HepG2 (cell line): ENCODE data around the gene PRM3. TPM values are rescaled to one million over a fixed set of nuclear protein-coding genes. Genes with fewer than 3 reads are reported as not detected.

Experiments used
- ADNP ChIP-seq: sonication (generic); formaldehyde crosslinking; IDR thresholded peaks from 2 replicates; pipeline ENCODE4 v1.4.0; 2020; ENCODE audit warnings: missing genetic modification reagents
- CREM ChIP-seq, 2 experiments: sonication (generic) in 1 of 2; formaldehyde crosslinking in 1 of 2; IDR thresholded peaks; 2 replicates each; pipeline versions ENCODE4 v1.4.0 to v1.6.1; 2016 to 2020; ENCODE audit warnings: antibody characterized with exemption in 1 of 2, mild to moderate bottlenecking in 1 of 2, missing genetic modification reagents in 1 of 2
- DPF2 ChIP-seq: sonication (generic); formaldehyde crosslinking; IDR thresholded peaks from 2 replicates; pipeline ENCODE4 v1.4.0; 2020; ENCODE audit warnings: mild to moderate bottlenecking, low read depth, missing genetic modification reagents, borderline replicate concordance
- FOXC1 ChIP-seq: sonication (generic); formaldehyde crosslinking; IDR thresholded peaks from 2 replicates; pipeline ENCODE4 v1.8.0; 2022; ENCODE audit warnings: mild to moderate bottlenecking, missing genetic modification reagents, borderline replicate concordance
- IRX3 ChIP-seq: sonication (generic); formaldehyde crosslinking; IDR thresholded peaks from 2 replicates; pipeline ENCODE4 v1.8.1; 2023; ENCODE audit warnings: mild to moderate bottlenecking, low read depth, missing genetic modification reagents, borderline replicate concordance
- NR2F6 ChIP-seq, 2 experiments: IDR thresholded peaks; 2 replicates each; pipeline ENCODE4 v1.6.1; 2016; ENCODE audit warnings: antibody characterized with exemption in 1 of 2, mild to moderate bottlenecking in 1 of 2
- POGZ ChIP-seq: sonication (generic); formaldehyde crosslinking; IDR thresholded peaks from 2 replicates; pipeline ENCODE4 v1.4.0; 2020; ENCODE audit warnings: mild to moderate bottlenecking, missing genetic modification reagents
- SMC3 ChIP-seq: IDR thresholded peaks from 2 replicates; pipeline ENCODE4 v1.6.1; 2011; ENCODE audit warnings: low read length, improper control_type of control experiment
- SOX5 ChIP-seq: IDR thresholded peaks from 2 replicates; pipeline ENCODE4 v1.6.1; 2016; ENCODE audit warnings: borderline replicate concordance
- SYNCRIP ChIP-seq: fragments of 200-400 bp; formaldehyde crosslinking; IDR thresholded peaks from 2 replicates; pipeline ENCODE4 v1.6.1; 2018; ENCODE audit warnings: mild to moderate bottlenecking, low read depth, low read length; ENCODE audit not compliant: insufficient read depth
- ZBTB7B ChIP-seq: sonication (generic); formaldehyde crosslinking; IDR thresholded peaks from 2 replicates; pipeline ENCODE4 v1.4.0; 2020; ENCODE audit warnings: missing genetic modification reagents
- ZNF329 ChIP-seq: sonication (generic); formaldehyde crosslinking; IDR thresholded peaks from 2 replicates; pipeline ENCODE4 v1.9.0; 2021; ENCODE audit warnings: low read depth, mild to moderate bottlenecking, missing genetic modification reagents
- ZNF337 ChIP-seq: sonication (generic); formaldehyde crosslinking; IDR thresholded peaks from 2 replicates; pipeline ENCODE4 v1.5.1; 2020; ENCODE audit warnings: missing genetic modification reagents, low read depth, mild to moderate bottlenecking, borderline replicate concordance
- ZNF431 ChIP-seq: sonication (generic); formaldehyde crosslinking; IDR thresholded peaks from 2 replicates; pipeline ENCODE4 v1.9.0; 2022; ENCODE audit warnings: missing genetic modification reagents, low read depth, mild to moderate bottlenecking, borderline replicate concordance
- ZSCAN22 ChIP-seq: sonication (generic); formaldehyde crosslinking; IDR thresholded peaks from 2 replicates; pipeline ENCODE4 v1.4.0; 2020; ENCODE audit warnings: mild to moderate bottlenecking, missing genetic modification reagents
- polyA plus RNA-seq, 8 experiments: library from polyadenylated mRNA; depleted of rRNA in 3 of 8; stranded (reverse) in 7 of 8; unstranded in 1 of 8; fragments of >200 nt; fragmentation: Illumina TruSeq in 4 of 8; extraction: Trizol in 4 of 8; gene quantifications; 2 replicates each; pipeline versions ENCODE4 v1.2.1 to v1.2.3, GENCODE V29; 2011 to 2016; ENCODE audit warnings: low read depth in 4 of 8, missing spikeins in 1 of 8, mixed read lengths in 1 of 8; ENCODE audit not compliant: insufficient read depth in 1 of 8
- total RNA-seq, 5 experiments: library from RNA; depleted of rRNA; stranded (reverse); fragments of >200 nt; fragmentation: Illumina TruSeq; extraction: Trizol; gene quantifications; 2 replicates each; pipeline ENCODE4 v1.2.3, GENCODE V29; 2016; ENCODE audit warnings: low read depth in 1 of 5
- TF ChIP-seq, protein P1 (sequence below): sonication (generic); formaldehyde crosslinking; IDR thresholded peaks from 2 replicates; pipeline ENCODE4 v1.4.0; 2020; ENCODE audit warnings: missing genetic modification reagents, mild to moderate bottlenecking, borderline replicate concordance
- TF ChIP-seq, protein P2 (sequence below): sonication (generic); formaldehyde crosslinking; IDR thresholded peaks from 2 replicates; pipeline ENCODE4 v1.5.0; 2020; ENCODE audit warnings: mild to moderate bottlenecking, missing genetic modification reagents
- TF ChIP-seq, protein P3 (sequence below): sonication (generic); formaldehyde crosslinking; IDR thresholded peaks from 2 replicates; pipeline ENCODE4 v1.4.0; 2020; ENCODE audit warnings: missing genetic modification reagents, mild to moderate bottlenecking, borderline replicate concordance
- TF ChIP-seq, protein P4 (sequence below): sonication (generic); formaldehyde crosslinking; IDR thresholded peaks from 2 replicates; pipeline ENCODE4 v1.9.0; 2021; ENCODE audit warnings: missing genetic modification reagents, mild to moderate bottlenecking, borderline replicate concordance

Gene PRM3
- total and polyA plus RNA-seq, 2 of the 13 experiments (the other 11 are each of a cell fraction or from before 2014, with no cell fraction given) = not detected

DNA sequence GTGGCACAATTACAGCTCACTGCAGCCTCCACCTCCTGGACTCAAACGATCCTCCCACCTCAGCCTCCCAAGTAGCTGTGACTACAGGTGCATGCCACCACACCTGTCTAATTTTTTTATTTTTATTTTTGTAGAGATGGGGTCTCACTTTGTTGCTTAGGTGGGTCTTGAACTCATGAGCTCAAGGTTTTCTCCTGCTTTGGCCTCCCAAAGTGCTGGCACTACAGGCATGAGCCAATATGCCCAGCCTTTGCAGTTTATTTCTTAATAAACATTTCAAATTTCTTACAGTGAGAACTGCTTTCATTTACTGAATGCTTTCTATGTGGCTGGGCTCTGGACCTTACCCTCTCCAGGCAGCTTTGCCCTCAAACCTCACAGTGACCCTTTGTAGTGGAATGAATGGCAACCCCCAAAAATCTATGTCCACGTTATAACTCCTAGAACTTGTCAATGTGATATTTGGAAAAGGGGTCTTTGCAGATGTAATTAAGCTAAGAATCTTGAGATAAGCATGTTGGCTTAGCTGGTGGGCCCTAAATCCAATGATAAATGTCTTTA, 2.7 kb downstream of the PRM3 start (continued):
- TF ChIP-seq, protein P1, sequence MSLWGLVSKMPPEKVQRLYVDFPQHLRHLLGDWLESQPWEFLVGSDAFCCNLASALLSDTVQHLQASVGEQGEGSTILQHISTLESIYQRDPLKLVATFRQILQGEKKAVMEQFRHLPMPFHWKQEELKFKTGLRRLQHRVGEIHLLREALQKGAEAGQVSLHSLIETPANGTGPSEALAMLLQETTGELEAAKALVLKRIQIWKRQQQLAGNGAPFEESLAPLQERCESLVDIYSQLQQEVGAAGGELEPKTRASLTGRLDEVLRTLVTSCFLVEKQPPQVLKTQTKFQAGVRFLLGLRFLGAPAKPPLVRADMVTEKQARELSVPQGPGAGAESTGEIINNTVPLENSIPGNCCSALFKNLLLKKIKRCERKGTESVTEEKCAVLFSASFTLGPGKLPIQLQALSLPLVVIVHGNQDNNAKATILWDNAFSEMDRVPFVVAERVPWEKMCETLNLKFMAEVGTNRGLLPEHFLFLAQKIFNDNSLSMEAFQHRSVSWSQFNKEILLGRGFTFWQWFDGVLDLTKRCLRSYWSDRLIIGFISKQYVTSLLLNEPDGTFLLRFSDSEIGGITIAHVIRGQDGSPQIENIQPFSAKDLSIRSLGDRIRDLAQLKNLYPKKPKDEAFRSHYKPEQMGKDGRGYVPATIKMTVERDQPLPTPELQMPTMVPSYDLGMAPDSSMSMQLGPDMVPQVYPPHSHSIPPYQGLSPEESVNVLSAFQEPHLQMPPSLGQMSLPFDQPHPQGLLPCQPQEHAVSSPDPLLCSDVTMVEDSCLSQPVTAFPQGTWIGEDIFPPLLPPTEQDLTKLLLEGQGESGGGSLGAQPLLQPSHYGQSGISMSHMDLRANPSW = peak; percentile 56; the same call in 1 of the 2 replicates
- TF ChIP-seq ADNP (CRISPR knock-in tag) = peak; percentile 74; the same call in 1 of the 2 replicates
- TF ChIP-seq ZBTB7B (CRISPR knock-in tag) = peak; percentile 70; the same call in 1 of the 2 replicates
- 0 out of 2 replicates have a peak, but pooled peaks have one; percentile 6 for TF ChIP-seq POGZ (CRISPR knock-in tag)
- TF ChIP-seq, protein P2, sequence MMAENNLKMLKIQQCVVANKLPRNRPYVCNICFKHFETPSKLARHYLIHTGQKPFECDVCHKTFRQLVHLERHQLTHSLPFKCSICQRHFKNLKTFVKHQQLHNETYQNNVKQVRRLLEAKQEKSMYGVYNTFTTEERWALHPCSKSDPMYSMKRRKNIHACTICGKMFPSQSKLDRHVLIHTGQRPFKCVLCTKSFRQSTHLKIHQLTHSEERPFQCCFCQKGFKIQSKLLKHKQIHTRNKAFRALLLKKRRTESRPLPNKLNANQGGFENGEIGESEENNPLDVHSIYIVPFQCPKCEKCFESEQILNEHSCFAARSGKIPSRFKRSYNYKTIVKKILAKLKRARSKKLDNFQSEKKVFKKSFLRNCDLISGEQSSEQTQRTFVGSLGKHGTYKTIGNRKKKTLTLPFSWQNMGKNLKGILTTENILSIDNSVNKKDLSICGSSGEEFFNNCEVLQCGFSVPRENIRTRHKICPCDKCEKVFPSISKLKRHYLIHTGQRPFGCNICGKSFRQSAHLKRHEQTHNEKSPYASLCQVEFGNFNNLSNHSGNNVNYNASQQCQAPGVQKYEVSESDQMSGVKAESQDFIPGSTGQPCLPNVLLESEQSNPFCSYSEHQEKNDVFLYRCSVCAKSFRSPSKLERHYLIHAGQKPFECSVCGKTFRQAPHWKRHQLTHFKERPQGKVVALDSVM = peak; percentile 94
- TF ChIP-seq, protein P3, sequence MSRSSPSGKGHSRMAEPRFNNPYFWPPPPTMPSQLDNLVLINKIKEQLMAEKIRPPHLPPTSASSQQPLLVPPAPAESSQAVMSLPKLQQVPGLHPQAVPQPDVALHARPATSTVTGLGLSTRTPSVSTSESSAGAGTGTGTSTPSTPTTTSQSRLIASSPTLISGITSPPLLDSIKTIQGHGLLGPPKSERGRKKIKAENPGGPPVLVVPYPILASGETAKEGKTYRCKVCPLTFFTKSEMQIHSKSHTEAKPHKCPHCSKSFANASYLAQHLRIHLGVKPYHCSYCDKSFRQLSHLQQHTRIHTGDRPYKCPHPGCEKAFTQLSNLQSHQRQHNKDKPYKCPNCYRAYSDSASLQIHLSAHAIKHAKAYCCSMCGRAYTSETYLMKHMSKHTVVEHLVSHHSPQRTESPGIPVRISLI (CRISPR knock-in tag) = no peak
- no peak for TF ChIP-seq SMC3
- TF ChIP-seq, protein P4, sequence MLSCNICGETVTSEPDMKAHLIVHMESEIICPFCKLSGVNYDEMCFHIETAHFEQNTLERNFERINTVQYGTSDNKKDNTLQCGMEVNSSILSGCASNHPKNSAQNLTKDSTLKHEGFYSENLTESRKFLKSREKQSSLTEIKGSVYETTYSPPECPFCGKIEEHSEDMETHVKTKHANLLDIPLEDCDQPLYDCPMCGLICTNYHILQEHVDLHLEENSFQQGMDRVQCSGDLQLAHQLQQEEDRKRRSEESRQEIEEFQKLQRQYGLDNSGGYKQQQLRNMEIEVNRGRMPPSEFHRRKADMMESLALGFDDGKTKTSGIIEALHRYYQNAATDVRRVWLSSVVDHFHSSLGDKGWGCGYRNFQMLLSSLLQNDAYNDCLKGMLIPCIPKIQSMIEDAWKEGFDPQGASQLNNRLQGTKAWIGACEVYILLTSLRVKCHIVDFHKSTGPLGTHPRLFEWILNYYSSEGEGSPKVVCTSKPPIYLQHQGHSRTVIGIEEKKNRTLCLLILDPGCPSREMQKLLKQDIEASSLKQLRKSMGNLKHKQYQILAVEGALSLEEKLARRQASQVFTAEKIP (CRISPR knock-in tag) = no peak
- 0 out of 2 replicates have a peak, but pooled peaks have one; percentile 12 for TF ChIP-seq SOX5 (CRISPR knock-in tag)
- TF ChIP-seq DPF2 (CRISPR knock-in tag) = peak; percentile 37; the same call in 1 of the 2 replicates
- no peak for TF ChIP-seq ZNF329 (CRISPR knock-in tag)
- TF ChIP-seq CREM (IDR thresholded peaks at IDR 0.05) = peak; percentile 56; the same call in 1 of the 2 replicates
- no peak for TF ChIP-seq CREM (CRISPR knock-in tag; IDR thresholded peaks at IDR 0.05)
- TF ChIP-seq ZNF337 (CRISPR knock-in tag) = no peak
- peak; percentile 66 for TF ChIP-seq NR2F6 (IDR thresholded peaks at IDR 0.05)
- peak; percentile 45; the same call in 1 of the 2 replicates for TF ChIP-seq NR2F6 (CRISPR knock-in tag; IDR thresholded peaks at IDR 0.05)
- TF ChIP-seq ZNF431 = 0 out of 2 replicates have a peak, but pooled peaks have one; percentile 35
- no peak for TF ChIP-seq SYNCRIP
- TF ChIP-seq FOXC1 (CRISPR knock-in tag) = no peak; the same call in 1 of the 2 replicates
- 0 out of 2 replicates have a peak, but pooled peaks have one; percentile 58 for TF ChIP-seq IRX3
- no peak for TF ChIP-seq ZSCAN22 (CRISPR knock-in tag)
